ENCODE results near the gene TIPARP. TPM values are rescaled to one million over a fixed set of nuclear protein-coding genes. Genes with fewer than 3 reads are reported as not detected.

The TIPARP gene
- total RNA-seq, 1 donor from 2014 or later, result 27.2 TPM

- TF ChIP-seq CTCF (IDR thresholded peaks at IDR 0.05; ENCODE audit: borderline replicate concordance), result no peak
- no peak for DNase-seq
- Histone ChIP-seq H3K4me1 (peaks cover 15% of the 10 kb centered on the region), H3K4me3 (no peak overlapping the region), H3K27me3 (ENCODE audit: low read depth) (no peaks in the 10 kb centered on the region), H3K9me3 (replicated peaks) (no peaks in the 10 kb centered on the region), H3K36me3 (no peaks in the 10 kb centered on the region), H3K27ac (replicated peaks) (no peak overlapping the region)
- intact Hi-C loops (cut with micrococcal nuclease), result no loop called here
Measured at GRCh38 chr3:156635034-156635433, 39.4 kb upstream of the TIPARP start.

- no peaks in the 10 kb centered on the region for H3K27me3 ChIP-seq (ENCODE audit: low read depth)
- H3K4me3 ChIP-seq, result no peak overlapping the region
- DNase-seq, result no peak
- no peaks in the 10 kb centered on the region for H3K36me3 ChIP-seq
- H3K9me3 ChIP-seq (replicated peaks), result no peaks in the 10 kb centered on the region
- intact Hi-C loops (cut with micrococcal nuclease), result no loop called here
- TF ChIP-seq CTCF (IDR thresholded peaks at IDR 0.05; ENCODE audit: borderline replicate concordance), result no peak
- H3K4me1 ChIP-seq, result peaks cover 8% of the 10 kb centered on the region
- no peak overlapping the region for H3K27ac ChIP-seq (replicated peaks)
Measured at GRCh38 chr3:156635973-156636372, 38.4 kb upstream of the TIPARP start.

GRCh38 chr3:156637480-156638022 is 36.8 kb upstream of the TIPARP start:
- H3K9me3 ChIP-seq (replicated peaks), result no peaks in the 10 kb centered on the region
- no peak for DNase-seq
- intact Hi-C loops (cut with micrococcal nuclease), result no loop called here
- no peak for TF ChIP-seq CTCF (IDR thresholded peaks at IDR 0.05; ENCODE audit: borderline replicate concordance)
- H3K4me1 ChIP-seq, result peaks cover 11% of the 10 kb centered on the region
- H3K4me3 ChIP-seq, result no peak overlapping the region
- no peaks in the 10 kb centered on the region for H3K27me3 ChIP-seq (ENCODE audit: low read depth)
- no peaks in the 10 kb centered on the region for H3K36me3 ChIP-seq
- no peak overlapping the region for H3K27ac ChIP-seq (replicated peaks)

GRCh38 chr3:156638271-156638670 is 36.1 kb upstream of the TIPARP start:
- H3K9me3 ChIP-seq (replicated peaks), result no peaks in the 10 kb centered on the region
- H3K4me1 ChIP-seq, result peaks cover 14% of the 10 kb centered on the region
- no peak overlapping the region for H3K27ac ChIP-seq (replicated peaks)
- no peaks in the 10 kb centered on the region for H3K27me3 ChIP-seq (ENCODE audit: low read depth)
- no peaks in the 10 kb centered on the region for H3K36me3 ChIP-seq
- no peak for DNase-seq
- TF ChIP-seq CTCF (IDR thresholded peaks at IDR 0.05; ENCODE audit: borderline replicate concordance), result no peak
- H3K4me3 ChIP-seq, result no peak overlapping the region
- intact Hi-C loops (cut with micrococcal nuclease), result no loop called here

GRCh38 chr3:156639414-156640023 is 34.9 kb upstream of the TIPARP start:
- Histone ChIP-seq H3K9me3 (replicated peaks) (no peaks in the 10 kb centered on the region), H3K27ac (replicated peaks) (no peak overlapping the region), H3K4me1 (peaks cover 17% of the 10 kb centered on the region), H3K4me3 (no peak overlapping the region), H3K36me3 (no peaks in the 10 kb centered on the region), H3K27me3 (ENCODE audit: low read depth) (no peaks in the 10 kb centered on the region)
- no peak for DNase-seq
- intact Hi-C loops (cut with micrococcal nuclease), result no loop called here
- no peak for TF ChIP-seq CTCF (IDR thresholded peaks at IDR 0.05; ENCODE audit: borderline replicate concordance)

Measured in left ventricle myocardium inferior (tissue), 1 donor.